22Rv1 (cell line): ENCODE results near the gene ARPC5L.

Experiments
- CTCF ChIP-seq: fragments of 450-650 bp; IDR thresholded peaks from 2 replicates; pipeline ENCODE4 v1.5.1; 2017; ENCODE audit warnings: mild to moderate bottlenecking
- ZFX ChIP-seq: fragments of 450-650 bp; IDR thresholded peaks from 2 replicates; pipeline ENCODE4 v1.6.1; 2017; ENCODE audit warnings: antibody characterized with exemption, borderline replicate concordance

- no peak for TF ChIP-seq CTCF
- TF ChIP-seq ZFX, result no peak
These were observed 20.7 kb upstream of the ARPC5L start for GRCh38 chr9:124841075-124841821.
